Loucy (cell line): ENCODE measurements around the gene AGAP3.

Experiments
- CTCF ChIP-seq: fragments of 200-600 bp; sonication (generic); conservative IDR thresholded peaks from 2 replicates; pipeline ENCODE4 v1.5.1; 2014; ENCODE audit warnings: mild to moderate bottlenecking, antibody characterized with exemption, low read length
- EZH2phosphoT487 ChIP-seq: fragments of 200-600 bp; IDR thresholded peaks from 2 replicates; pipeline ENCODE4 v1.6.1; 2018; ENCODE audit warnings: antibody characterized with exemption, mild to moderate bottlenecking, moderate library complexity, borderline replicate concordance

GRCh38 chr7:151113344-151114150, 27.3 kb downstream of the AGAP3 start:
- no peak for TF ChIP-seq CTCF
- TF ChIP-seq EZH2phosphoT487, result no peak
